Stimulated activated naive B cell treated with anti-CD40 and anti-IgM and Interleukin-4, amounts not matched to agents 10 μg/mL and 1 μg/mL and 100 μg/mL, for 72 hours (primary cell): ENCODE results near the gene RXRG.

Experiments
- ATAC-seq, 2 donors: fragments of 150-1000 bp; cut with Tn5 transposase; replicated peaks; 2 replicates each; pipeline ENCODE4 v1.10.0; 2021; ENCODE audit warnings: moderate library complexity in 1 of 2
- DNase-seq: peaks from one replicate; pipeline ENCODE4 v3.0.0; 2021
- H3K27ac Mint-ChIP-seq: one replicate; pipeline ENCODE4 v1.8.0; 2022; ENCODE audit warnings: mild to moderate bottlenecking, mixed read lengths
- H3K27me3 Mint-ChIP-seq, 2 donors: one replicate each; pipeline ENCODE4 v1.8.0; 2022; ENCODE audit warnings: mixed read lengths in 2 of 2
- H3K36me3 Mint-ChIP-seq, 2 donors: one replicate each; pipeline ENCODE4 v1.8.0; 2022; ENCODE audit warnings: mixed read lengths in 2 of 2, mild to moderate bottlenecking in 1 of 2
- H3K4me1 Mint-ChIP-seq, 2 donors: one replicate each; pipeline ENCODE4 v1.8.0; 2022; ENCODE audit warnings: mixed read lengths in 2 of 2, mild to moderate bottlenecking in 1 of 2
- H3K4me3 Mint-ChIP-seq, 2 donors: one replicate each; pipeline ENCODE4 v1.8.0; 2022; ENCODE audit warnings: mild to moderate bottlenecking in 2 of 2, mixed read lengths in 2 of 2, moderate library complexity in 1 of 2
- H3K9me3 Mint-ChIP-seq, 2 donors: one replicate each; pipeline ENCODE4 v1.8.0; 2022; ENCODE audit warnings: mixed read lengths in 2 of 2, mild to moderate bottlenecking in 1 of 2

The RXRG gene

DNA sequence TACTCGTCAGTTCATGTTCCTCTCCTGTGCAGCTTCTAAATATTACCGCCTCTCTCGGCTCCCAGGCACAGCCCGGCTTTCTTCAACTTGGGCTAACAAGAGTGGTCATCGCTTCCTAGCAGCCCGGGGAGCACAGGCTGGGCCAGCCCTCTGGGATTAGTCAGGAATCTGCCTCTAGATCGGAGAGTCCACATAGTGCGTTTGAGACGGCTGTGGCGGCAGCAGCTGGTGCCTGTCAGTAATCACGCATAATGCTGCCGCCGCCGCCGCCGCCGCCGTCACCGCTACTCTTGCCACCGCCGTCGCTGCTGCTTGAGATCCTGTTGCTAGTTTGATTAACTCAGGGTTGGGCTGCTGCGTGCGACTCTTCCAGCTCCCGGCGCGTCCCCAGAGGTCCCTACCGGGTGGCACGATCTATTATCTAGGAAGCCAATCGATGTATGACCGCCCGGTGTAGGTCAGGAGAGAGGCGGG, at the start of gene RXRG:
Gene RXRG (minus strand): TSS at position 230 of the 474 bp plus-strand sequence. CDS start 233 bp downstream, outside the sequence.
- Mint-ChIP-seq H3K9me3 (no peaks in the 10 kb centered on the region), H3K36me3 (no peaks in the 10 kb centered on the region), H3K4me1 (peaks cover 0 to 2% of the 10 kb centered on the region in 2 donors), H3K27me3 (peaks cover 31 to 48% of the 10 kb centered on the region in 2 donors), H3K4me3 (no peak within 1 kb of the TSS), H3K27ac (no peak within 1 kb of the TSS)
- DNase-seq (no peak), ATAC-seq (peak in 1 of 2 donors; percentile 29)

DNA sequence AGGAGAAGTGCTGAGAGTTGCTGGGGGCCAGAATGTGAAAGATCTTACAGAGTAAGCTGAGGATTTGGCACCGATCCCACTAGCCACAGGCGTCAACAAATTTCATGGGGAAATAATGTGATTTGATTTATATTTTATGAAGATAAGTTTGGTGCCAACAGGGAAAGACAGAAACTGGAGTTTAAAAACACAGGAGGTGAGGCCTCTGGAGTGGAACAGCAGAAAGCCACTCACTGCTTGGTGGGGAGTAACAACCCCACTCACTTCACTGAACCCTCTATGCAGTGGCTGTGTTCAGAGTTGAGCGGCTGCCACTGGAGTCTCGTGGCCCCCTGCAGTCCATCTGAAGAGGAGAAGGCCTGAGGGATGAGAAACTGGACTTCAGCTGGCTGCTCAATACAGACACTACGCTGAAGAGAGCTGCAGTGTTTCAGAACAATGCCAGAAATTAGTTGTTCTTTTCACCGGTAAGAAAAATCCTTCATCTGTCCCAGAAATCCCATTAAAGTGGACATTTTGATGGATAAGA, 48.0 kb upstream of the RXRG start:
- H3K27ac Mint-ChIP-seq, result no peak overlapping the region
- no peaks in the 10 kb centered on the region for H3K9me3 Mint-ChIP-seq
- no peaks in the 10 kb centered on the region for H3K4me1 Mint-ChIP-seq
- DNase-seq, result no peak
- no peak for ATAC-seq
- H3K4me3 Mint-ChIP-seq, result no peak overlapping the region
- peaks cover 18 to 19% of the 10 kb centered on the region in 2 donors for H3K27me3 Mint-ChIP-seq
- no peaks in the 10 kb centered on the region for H3K36me3 Mint-ChIP-seq

DNA sequence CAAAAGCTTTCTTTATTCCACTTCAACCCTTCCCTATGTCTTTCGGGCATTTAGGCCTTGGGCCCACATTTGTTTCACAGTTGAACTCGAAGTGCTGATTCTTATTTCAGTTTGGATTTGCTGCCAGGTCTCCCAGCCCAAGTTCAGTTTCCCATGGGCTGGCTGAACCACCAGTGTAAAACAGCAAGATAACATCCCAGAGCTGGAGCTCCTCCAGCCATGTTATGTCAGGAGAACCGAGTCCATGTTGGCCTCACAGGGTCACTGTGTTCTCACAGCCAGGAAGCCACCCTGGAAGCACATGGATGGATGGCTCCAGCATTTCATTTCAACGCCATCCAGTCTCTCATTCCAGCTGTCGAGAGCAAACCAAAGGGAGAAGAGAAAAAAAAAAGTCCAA, 45.2 kb upstream of the RXRG start:
- Mint-ChIP-seq H3K27me3 (peaks cover 7 to 22% of the 10 kb centered on the region in 2 donors), H3K9me3 (no peaks in the 10 kb centered on the region), H3K27ac (no peak overlapping the region), H3K4me1 (no peaks in the 10 kb centered on the region), H3K4me3 (no peak overlapping the region), H3K36me3 (no peaks in the 10 kb centered on the region)
- ATAC-seq (no peak), DNase-seq (no peak)

DNA sequence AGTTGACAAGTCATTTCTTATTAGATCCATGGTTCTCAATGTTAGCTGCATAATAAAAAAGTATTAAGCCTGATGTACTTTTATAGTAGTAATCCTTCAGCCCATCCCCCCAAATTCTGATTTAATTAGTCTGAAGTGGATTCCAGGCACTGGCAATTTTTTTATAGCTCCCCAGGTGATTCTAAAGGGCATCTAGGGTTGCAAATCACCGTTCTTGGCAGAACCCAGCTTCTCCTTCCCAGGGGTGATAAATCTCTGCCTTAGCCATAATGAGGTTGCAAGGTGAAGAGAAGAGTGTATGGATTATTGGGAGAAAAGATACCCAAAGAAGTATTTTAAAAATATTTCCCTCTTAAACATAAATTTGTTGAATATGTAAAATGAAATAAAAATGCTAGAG, 43.0 kb upstream of the RXRG start:
- ATAC-seq, result no peak
- no peak for DNase-seq
- Mint-ChIP-seq H3K27me3 (peaks cover 7 to 23% of the 10 kb centered on the region in 2 donors), H3K4me3 (no peak overlapping the region), H3K36me3 (no peaks in the 10 kb centered on the region), H3K4me1 (no peaks in the 10 kb centered on the region), H3K9me3 (no peaks in the 10 kb centered on the region), H3K27ac (no peak overlapping the region)

DNA sequence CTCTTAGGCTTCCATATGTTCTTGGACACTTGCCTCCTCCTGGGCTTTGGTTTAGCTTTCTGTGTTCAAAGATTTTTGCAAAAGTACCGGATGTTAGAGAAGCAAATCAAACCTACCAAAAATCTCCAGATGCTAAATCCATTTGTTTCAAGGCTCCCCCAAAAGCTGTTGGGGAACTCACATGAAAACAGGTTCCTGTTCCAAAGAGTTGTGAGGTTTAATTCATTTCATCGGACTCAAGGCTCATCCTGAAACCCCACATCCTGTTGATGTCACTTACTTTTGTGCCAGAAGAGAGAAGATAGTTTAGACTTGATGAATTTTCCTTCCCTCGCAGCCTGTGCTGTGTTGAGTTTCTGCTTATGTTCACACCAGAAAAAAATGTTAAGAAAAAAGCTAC, 41.7 kb upstream of the RXRG start:
- ATAC-seq (no peak), DNase-seq (no peak)
- Mint-ChIP-seq H3K36me3 (no peaks in the 10 kb centered on the region), H3K4me1 (peaks cover 4 to 6% of the 10 kb centered on the region in 2 donors), H3K9me3 (no peaks in the 10 kb centered on the region), H3K4me3 (no peak overlapping the region), H3K27me3 (peaks cover 16 to 29% of the 10 kb centered on the region in 2 donors), H3K27ac (no peak overlapping the region)

DNA sequence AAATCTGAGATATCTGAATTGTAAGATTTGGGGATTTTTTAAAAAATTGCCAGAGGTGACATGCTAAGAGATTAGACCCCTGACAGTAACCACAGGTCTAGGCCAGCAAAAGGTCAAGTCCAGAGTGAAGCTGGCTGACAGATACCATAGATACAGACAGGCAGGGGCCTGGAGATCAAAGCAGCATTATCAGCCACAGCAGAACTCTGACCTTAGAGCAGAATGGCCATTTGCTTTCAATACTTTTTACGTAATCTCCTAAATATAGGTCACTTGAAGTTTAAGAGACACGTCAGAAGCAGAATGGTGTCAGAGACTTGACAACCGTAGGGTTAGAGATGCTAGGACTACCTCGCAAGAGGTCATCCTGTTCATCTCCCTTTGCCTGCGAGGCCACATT, 40.8 kb upstream of the RXRG start:
- Mint-ChIP-seq H3K36me3 (no peaks in the 10 kb centered on the region), H3K27ac (no peak overlapping the region), H3K9me3 (no peaks in the 10 kb centered on the region), H3K4me1 (peaks cover 4 to 6% of the 10 kb centered on the region in 2 donors), H3K4me3 (no peak overlapping the region), H3K27me3 (peaks cover 21 to 26% of the 10 kb centered on the region in 2 donors)
- DNase-seq, result no peak
- ATAC-seq, result no peak

DNA sequence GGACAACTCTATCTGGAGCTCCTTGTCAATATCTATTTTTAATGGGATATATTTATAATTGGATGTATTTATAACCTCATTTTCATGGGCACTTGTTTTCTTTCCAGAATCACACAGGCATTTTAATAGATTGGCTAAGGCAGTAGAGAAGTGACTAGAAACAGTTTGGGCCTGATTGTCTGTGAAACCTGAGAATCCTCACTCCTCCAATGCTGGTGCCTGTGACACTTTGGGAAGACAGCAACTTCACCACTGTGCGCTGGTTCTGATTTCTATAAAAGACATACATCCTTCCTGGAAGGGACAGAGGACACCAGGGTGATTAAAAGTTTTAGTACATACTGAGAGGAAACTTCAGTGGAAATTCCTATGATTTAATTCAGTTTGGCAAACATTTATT, 39.6 kb upstream of the RXRG start:
- Mint-ChIP-seq H3K4me3 (no peak overlapping the region), H3K4me1 (peaks cover 4 to 6% of the 10 kb centered on the region in 2 donors), H3K9me3 (peaks cover 0 to 2% of the 10 kb centered on the region in 2 donors), H3K36me3 (no peaks in the 10 kb centered on the region), H3K27me3 (peaks cover 21 to 25% of the 10 kb centered on the region in 2 donors), H3K27ac (no peak overlapping the region)
- no peak for ATAC-seq
- no peak for DNase-seq

DNA sequence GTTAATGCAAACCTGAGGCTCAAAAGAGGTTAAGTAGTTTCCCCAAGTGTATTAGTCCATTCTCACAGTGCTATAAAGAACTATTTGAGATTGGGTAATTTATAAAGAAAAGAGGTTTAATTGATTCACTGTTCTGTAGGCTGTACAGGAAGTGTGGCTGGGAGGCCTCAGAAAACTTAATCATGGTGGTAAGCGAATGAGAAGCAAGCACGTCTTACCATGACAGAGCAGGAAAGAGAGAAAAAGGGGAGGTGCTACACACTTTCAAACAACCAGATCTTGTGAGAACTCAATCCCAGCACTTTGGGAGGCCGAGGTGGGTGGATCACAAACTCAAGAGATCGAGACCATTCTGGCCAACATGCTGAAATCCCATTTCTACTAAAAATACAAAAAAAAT, 38.5 kb upstream of the RXRG start:
- no peak overlapping the region for H3K4me3 Mint-ChIP-seq
- peaks cover 0 to 2% of the 10 kb centered on the region in 2 donors for H3K9me3 Mint-ChIP-seq
- H3K36me3 Mint-ChIP-seq, result no peaks in the 10 kb centered on the region
- peaks cover 4 to 6% of the 10 kb centered on the region in 2 donors for H3K4me1 Mint-ChIP-seq
- DNase-seq (no peak), ATAC-seq (no peak)
- peaks cover 21 to 29% of the 10 kb centered on the region in 2 donors for H3K27me3 Mint-ChIP-seq
- H3K27ac Mint-ChIP-seq, result no peak overlapping the region

DNA sequence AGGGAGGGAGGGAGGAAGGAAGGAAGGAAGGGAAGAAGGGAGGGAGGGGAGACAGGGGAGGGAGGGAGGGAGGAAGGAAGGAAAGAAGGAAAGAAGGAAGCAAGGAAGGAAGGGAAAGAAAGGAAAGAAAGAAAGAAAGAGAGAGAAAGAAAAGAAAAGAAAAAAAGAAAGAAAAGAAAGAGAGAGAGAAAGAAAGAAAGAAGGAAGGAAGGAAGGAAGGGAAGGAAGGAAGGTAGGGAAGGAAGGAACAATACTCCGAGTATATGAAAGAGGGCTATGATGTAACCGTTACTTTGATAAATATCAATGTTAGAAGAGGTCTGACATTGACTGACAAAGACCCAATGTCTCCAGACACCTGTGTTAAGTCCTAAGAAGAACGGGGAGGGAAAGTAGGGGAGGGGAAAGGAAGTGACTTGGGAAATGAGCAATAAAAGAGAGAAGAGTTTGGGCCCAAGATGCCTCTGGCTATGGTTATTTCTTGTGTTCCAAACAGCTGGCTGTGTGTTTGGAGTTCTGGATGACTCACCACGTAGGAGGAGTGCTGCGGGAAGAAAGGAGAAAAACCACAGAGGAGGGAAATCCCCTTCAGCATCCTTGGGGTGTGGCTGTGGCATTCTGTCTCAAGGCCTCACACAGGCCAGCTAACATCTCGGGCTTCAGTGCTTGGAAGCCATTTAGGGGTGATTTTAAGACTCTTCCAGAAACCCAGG, 37.0 kb upstream of the RXRG start:
- no peaks in the 10 kb centered on the region for H3K36me3 Mint-ChIP-seq
- peaks cover 21 to 27% of the 10 kb centered on the region in 2 donors for H3K27me3 Mint-ChIP-seq
- peaks cover 4 to 6% of the 10 kb centered on the region in 2 donors for H3K4me1 Mint-ChIP-seq
- DNase-seq (no peak), ATAC-seq (peak; percentile 44 to 58)
- H3K4me3 Mint-ChIP-seq, result no peak overlapping the region
- H3K9me3 Mint-ChIP-seq, result peaks cover 0 to 2% of the 10 kb centered on the region in 2 donors
- H3K27ac Mint-ChIP-seq, result no peak overlapping the region

DNA sequence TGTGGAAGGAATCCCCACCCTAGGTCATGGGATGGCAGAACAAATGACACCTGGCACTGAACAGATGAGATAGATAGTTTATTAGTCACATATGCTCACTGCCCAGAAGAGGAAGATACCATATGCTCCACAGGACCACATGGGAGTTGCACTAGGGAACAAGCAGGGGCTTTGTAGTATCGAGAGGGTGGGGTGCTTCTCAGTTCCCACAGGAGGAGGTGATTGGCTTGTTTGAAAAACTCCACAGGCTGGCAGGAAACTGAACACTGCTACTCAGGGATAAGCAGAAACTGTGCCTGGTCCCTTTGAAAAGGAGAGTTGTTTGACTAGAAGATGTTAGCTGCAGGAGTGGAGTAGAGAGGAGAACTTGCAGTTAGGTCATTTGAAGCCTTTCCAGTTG, 31.9 kb upstream of the RXRG start:
- peaks cover 0 to 2% of the 10 kb centered on the region in 2 donors for H3K9me3 Mint-ChIP-seq
- ATAC-seq (no peak), DNase-seq (no peak)
- H3K36me3 Mint-ChIP-seq, result no peaks in the 10 kb centered on the region
- H3K4me1 Mint-ChIP-seq, result no peaks in the 10 kb centered on the region
- no peak overlapping the region for H3K4me3 Mint-ChIP-seq
- H3K27me3 Mint-ChIP-seq, result peaks cover 8 to 18% of the 10 kb centered on the region in 2 donors
- H3K27ac Mint-ChIP-seq, result no peak overlapping the region

DNA sequence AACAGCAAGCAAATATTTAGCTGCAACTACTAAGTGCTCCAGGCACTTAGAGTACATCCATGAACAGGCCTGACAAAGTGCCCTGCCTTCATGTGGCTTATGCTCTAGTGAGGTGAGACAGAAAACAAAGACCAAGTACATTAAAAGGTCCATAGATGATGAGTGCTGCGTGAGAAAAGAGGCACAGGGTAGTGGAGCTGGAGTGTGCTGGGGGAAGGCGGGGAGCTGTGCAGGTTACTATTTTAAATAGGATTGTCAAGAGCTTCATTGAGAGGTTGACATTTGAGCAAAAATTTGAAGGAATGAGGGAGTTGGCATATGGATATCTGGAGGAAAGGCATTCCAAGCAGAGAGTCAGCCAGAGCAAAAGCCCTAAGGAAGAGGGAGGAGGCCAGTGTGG, 29.3 kb upstream of the RXRG start:
- Mint-ChIP-seq H3K27me3 (peaks cover 9 to 30% of the 10 kb centered on the region in 2 donors), H3K4me3 (no peak overlapping the region), H3K36me3 (no peaks in the 10 kb centered on the region), H3K27ac (no peak overlapping the region), H3K4me1 (peaks cover 3 to 12% of the 10 kb centered on the region in 2 donors), H3K9me3 (no peaks in the 10 kb centered on the region)
- no peak for ATAC-seq
- DNase-seq, result no peak

DNA sequence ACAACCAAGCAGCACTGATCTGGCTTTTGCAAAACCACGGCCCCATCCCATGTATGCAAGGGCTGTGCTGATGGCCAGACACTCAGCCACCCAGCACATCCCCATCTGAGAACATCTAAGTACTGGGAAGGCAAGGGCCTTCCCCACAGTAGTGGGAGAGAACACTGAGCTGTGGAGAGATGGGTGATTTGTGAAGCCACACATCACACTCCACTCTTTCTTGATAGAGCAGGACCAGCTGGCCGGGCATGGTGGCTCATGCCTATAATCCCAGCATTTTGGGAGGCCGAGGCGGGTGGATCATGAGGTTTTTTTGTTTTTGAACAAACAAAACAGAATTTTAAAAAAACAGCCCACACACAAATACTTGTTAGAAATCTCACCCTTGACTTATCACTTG, 28.2 kb upstream of the RXRG start:
- no peak overlapping the region for H3K27ac Mint-ChIP-seq
- no peaks in the 10 kb centered on the region for H3K9me3 Mint-ChIP-seq
- peaks cover 10 to 30% of the 10 kb centered on the region in 2 donors for H3K27me3 Mint-ChIP-seq
- H3K36me3 Mint-ChIP-seq, result no peaks in the 10 kb centered on the region
- ATAC-seq, result no peak
- DNase-seq, result no peak
- H3K4me3 Mint-ChIP-seq, result no peak overlapping the region
- H3K4me1 Mint-ChIP-seq, result peaks cover 6 to 12% of the 10 kb centered on the region in 2 donors

DNA sequence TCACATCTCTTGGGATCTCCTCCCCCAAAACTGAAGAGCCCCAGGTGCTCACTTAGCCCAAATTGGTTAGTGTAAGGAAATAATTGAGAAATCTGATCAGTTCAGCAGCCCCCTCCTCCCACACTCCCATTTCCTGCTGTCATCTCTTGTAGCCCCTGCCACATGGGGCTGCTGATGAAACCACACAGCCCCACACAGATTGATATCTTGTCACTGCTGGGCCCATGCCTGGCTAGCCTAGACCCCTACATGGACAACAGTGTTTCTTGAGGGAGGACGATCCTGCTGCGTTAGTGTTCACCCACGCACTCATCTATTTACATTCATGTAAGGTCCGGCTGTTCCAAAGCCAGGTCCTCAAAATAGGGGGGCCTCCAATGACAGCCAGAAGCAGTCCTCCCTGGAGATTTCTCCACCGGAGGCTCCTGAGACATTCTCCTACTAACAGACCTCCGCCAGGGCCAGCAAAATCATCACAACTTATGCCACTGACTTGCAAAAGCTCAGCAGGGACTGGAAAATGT, 23.9 kb upstream of the RXRG start:
- no peak for DNase-seq
- peaks cover 9 to 12% of the 10 kb centered on the region in 2 donors for H3K4me1 Mint-ChIP-seq
- H3K27me3 Mint-ChIP-seq, result peaks cover 20 to 24% of the 10 kb centered on the region in 2 donors
- H3K36me3 Mint-ChIP-seq, result no peaks in the 10 kb centered on the region
- H3K9me3 Mint-ChIP-seq, result no peaks in the 10 kb centered on the region
- no peak overlapping the region for H3K27ac Mint-ChIP-seq
- no peak overlapping the region for H3K4me3 Mint-ChIP-seq
- no peak for ATAC-seq

DNA sequence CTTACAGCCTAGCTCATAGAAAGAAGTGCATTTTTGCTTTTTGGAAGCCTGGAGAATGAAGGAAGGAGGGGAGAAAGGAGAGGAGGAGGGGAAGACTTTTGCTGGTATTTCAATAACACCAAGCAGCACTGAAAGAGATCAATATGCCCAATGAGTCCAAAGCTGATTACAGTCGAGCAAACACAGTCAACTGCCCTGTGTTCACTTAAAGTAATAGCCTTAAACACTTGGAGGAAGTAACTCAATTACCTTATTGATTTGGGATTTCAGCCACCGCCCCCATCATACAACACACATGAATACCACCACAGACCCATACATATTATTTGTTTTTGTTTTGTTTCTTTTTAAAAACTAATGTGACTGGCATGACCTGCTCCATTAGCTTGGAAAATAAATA, 23.3 kb upstream of the RXRG start:
- H3K27me3 Mint-ChIP-seq, result peaks cover 20 to 24% of the 10 kb centered on the region in 2 donors
- ATAC-seq, result no peak
- H3K4me1 Mint-ChIP-seq, result peaks cover 9 to 12% of the 10 kb centered on the region in 2 donors
- H3K36me3 Mint-ChIP-seq, result no peaks in the 10 kb centered on the region
- no peak overlapping the region for H3K4me3 Mint-ChIP-seq
- H3K9me3 Mint-ChIP-seq, result no peaks in the 10 kb centered on the region
- no peak overlapping the region for H3K27ac Mint-ChIP-seq
- DNase-seq, result no peak

DNA sequence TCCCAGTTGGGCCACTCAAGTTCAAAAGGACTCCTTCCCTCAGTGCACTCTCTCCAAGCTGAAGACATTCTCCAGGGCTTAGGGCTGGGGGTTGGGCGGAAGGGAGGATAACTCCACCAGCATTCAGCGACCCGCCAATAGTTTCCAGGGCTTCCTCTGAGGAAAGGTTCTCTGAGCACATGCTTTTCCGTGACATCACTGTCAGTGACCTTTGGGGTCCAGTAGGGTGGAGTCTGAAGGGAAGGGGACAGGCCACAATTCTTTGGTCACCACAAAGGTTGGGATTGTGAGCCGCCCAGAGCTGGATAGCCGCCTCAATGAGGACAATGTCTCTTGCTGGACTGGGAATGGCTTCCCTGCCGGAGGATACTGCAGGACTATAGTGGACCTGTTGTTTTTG, 22.8 kb upstream of the RXRG start:
- Mint-ChIP-seq H3K36me3 (no peaks in the 10 kb centered on the region), H3K27ac (no peak overlapping the region), H3K4me1 (peaks cover 9 to 12% of the 10 kb centered on the region in 2 donors), H3K27me3 (peaks cover 20 to 24% of the 10 kb centered on the region in 2 donors), H3K4me3 (no peak overlapping the region), H3K9me3 (no peaks in the 10 kb centered on the region)
- ATAC-seq (no peak), DNase-seq (no peak)
